Keratinocyte (primary cell): ENCODE results near the gene TTLL5. TPM values are rescaled to one million over a fixed set of nuclear protein-coding genes. Genes with fewer than 3 reads are reported as not detected.
A peak's percentile ranks its signal among the peaks of the same experiment; 100 is the strongest.

ENCODE experiments used
- DNase-seq: peaks from one replicate; pipeline ENCODE4 v3.0.0-alpha.2; 2011; ENCODE audit warnings: low read depth, missing footprints, low spot score
- FAIRE-seq: peaks from 2 replicates; lab custom pipeline; 2011; peaks lifted over from hg19 to GRCh38; lab: Jason Lieb, UNC
- H2AFZ ChIP-seq: 2 replicates; pipeline ENCODE4 v1.6.0; 2012; ENCODE audit warnings: low read length, control low read depth, inconsistent platforms; ENCODE audit not compliant: control insufficient read depth
- H3K27ac ChIP-seq: 2 replicates; pipeline ENCODE4 v1.5.1; 2011; ENCODE audit warnings: low read length; ENCODE audit not compliant: control insufficient read depth, insufficient read depth
- H3K27me3 ChIP-seq: 3 replicates; pipeline ENCODE4 v1.6.0; 2011; ENCODE audit warnings: low read length; ENCODE audit not compliant: control insufficient read depth, insufficient read depth; ENCODE audit errors: extremely low read depth
- H3K36me3 ChIP-seq, 2 experiments: 2 replicates in 1 of 2; 3 replicates in 1 of 2; pipeline ENCODE4 v1.5.1; 2011; ENCODE audit warnings: low read length in 2 of 2, mild to moderate bottlenecking in 1 of 2; ENCODE audit not compliant: control insufficient read depth in 2 of 2, insufficient read depth in 2 of 2; ENCODE audit errors: extremely low read depth in 1 of 2
- H3K4me1 ChIP-seq: 3 replicates; pipeline ENCODE4 v1.5.1; 2011; ENCODE audit warnings: low read length; ENCODE audit not compliant: control insufficient read depth, insufficient read depth; ENCODE audit errors: extremely low read depth
- H3K4me2 ChIP-seq: 3 replicates; pipeline ENCODE4 v1.6.0; 2011; ENCODE audit warnings: low read depth, low read length; ENCODE audit not compliant: control insufficient read depth, insufficient read depth; ENCODE audit errors: extremely low read depth
- H3K4me3 ChIP-seq, 3 experiments: fragments of 200-600 bp in 1 of 3; sonication (generic) in 1 of 3; 2 replicates in 2 of 3; 3 replicates in 1 of 3; pipeline ENCODE4 v1.5.1; 2011 to 2016; ENCODE audit warnings: low read length in 3 of 3, mild to moderate bottlenecking in 3 of 3, control low read depth in 2 of 3, inconsistent platforms in 1 of 3, low read depth in 1 of 3, mixed read lengths in 1 of 3, mixed run types in 1 of 3, moderate library complexity in 1 of 3; ENCODE audit not compliant: control insufficient read depth in 2 of 3, insufficient read depth in 2 of 3; ENCODE audit errors: extremely low read depth in 1 of 3
- H3K79me2 ChIP-seq: 2 replicates; pipeline ENCODE4 v1.6.0; 2012; ENCODE audit warnings: low read length; ENCODE audit not compliant: control insufficient read depth, insufficient read depth
- H3K9ac ChIP-seq: 3 replicates; pipeline ENCODE4 v1.6.0; 2011; ENCODE audit warnings: low read length; ENCODE audit not compliant: control insufficient read depth, insufficient read depth; ENCODE audit errors: extremely low read depth
- H3K9me1 ChIP-seq: 3 replicates; pipeline ENCODE4 v1.6.0; 2011; ENCODE audit warnings: low read length; ENCODE audit not compliant: control insufficient read depth, insufficient read depth; ENCODE audit errors: extremely low read depth
- H3K9me3 ChIP-seq: 2 replicates; pipeline ENCODE4 v1.5.1; 2012; ENCODE audit warnings: low read depth, low read length; ENCODE audit not compliant: control insufficient read depth
- H4K20me1 ChIP-seq: 3 replicates; pipeline ENCODE4 v1.6.0; 2011; ENCODE audit warnings: low read length; ENCODE audit not compliant: control insufficient read depth, insufficient read depth; ENCODE audit errors: extremely low read depth
- EZH2 ChIP-seq: IDR thresholded peaks from one replicate; pipeline ENCODE4 v1.6.1; 2012; ENCODE audit warnings: inconsistent platforms, mild to moderate bottlenecking, low read length, moderate library complexity
- dilution Hi-C: fragments of 300-500 bp; cut with MboI; formaldehyde crosslinking; loops from one replicate; pipeline ENCODE4 v1.7.0; 2020; ENCODE audit warnings: low sequenced_read_pairs; ENCODE audit not compliant: extremely low pct_ligation_motif_present
- polyA plus RNA-seq, 5 experiments: library from polyadenylated mRNA; depleted of rRNA in 3 of 5; stranded (reverse) in 3 of 5; stranded (forward) in 1 of 5; unstranded in 1 of 5; fragments of >200 nt; gene quantifications; 1 replicate in 1 of 5; 2 replicates in 3 of 5; 3 replicates in 1 of 5; pipeline versions ENCODE4 v1.2.1 to v1.2.3, GENCODE V29; 2011 to 2012; ENCODE audit warnings: missing spikeins in 2 of 5, low read depth in 1 of 5, low replicate concordance in 1 of 5
- TF ChIP-seq, protein P1 (sequence below), 3 experiments: IDR thresholded peaks in 1 of 3; conservative IDR thresholded peaks in 1 of 3; optimal IDR thresholded peaks in 1 of 3; 2 replicates in 2 of 3; 3 replicates in 1 of 3; pipeline versions ENCODE3 to v1.5.1; 2011; ENCODE audit warnings: low read length in 3 of 3, mild to moderate bottlenecking in 3 of 3, moderate library complexity in 2 of 3, control low read depth in 1 of 3, inconsistent platforms in 1 of 3; ENCODE audit not compliant: insufficient read depth in 2 of 3; ENCODE audit errors: extremely low read depth in 1 of 3

Gene TTLL5
- polyA plus RNA-seq, 1 donor (not counting 4 experiments of a cell fraction or from before 2014, with no cell fraction given), result 20.7 TPM

GRCh38 chr14:75831455-75831854, 170.4 kb downstream of the TTLL5 start:
- no peak for FAIRE-seq
- no peak for DNase-seq
- H3K4me3 ChIP-seq, result no peak overlapping the region
- no peaks in the 10 kb centered on the region for H3K9me1 ChIP-seq
- H3K4me1 ChIP-seq, result peaks cover 10% of the 10 kb centered on the region
- H3K27ac ChIP-seq, result no peak overlapping the region
- H3K79me2 ChIP-seq, result no peaks in the 10 kb centered on the region
- no peaks in the 10 kb centered on the region for H3K36me3 ChIP-seq
- H2AFZ ChIP-seq, result no peak overlapping the region
- dilution Hi-C loops, result no loop called here
- H3K27me3 ChIP-seq, result no peaks in the 10 kb centered on the region
- no peaks in the 10 kb centered on the region for H4K20me1 ChIP-seq
- peak overlapping the region; percentile 33 for H3K4me2 ChIP-seq
- TF ChIP-seq EZH2, result no peak
- TF ChIP-seq, protein P1, sequence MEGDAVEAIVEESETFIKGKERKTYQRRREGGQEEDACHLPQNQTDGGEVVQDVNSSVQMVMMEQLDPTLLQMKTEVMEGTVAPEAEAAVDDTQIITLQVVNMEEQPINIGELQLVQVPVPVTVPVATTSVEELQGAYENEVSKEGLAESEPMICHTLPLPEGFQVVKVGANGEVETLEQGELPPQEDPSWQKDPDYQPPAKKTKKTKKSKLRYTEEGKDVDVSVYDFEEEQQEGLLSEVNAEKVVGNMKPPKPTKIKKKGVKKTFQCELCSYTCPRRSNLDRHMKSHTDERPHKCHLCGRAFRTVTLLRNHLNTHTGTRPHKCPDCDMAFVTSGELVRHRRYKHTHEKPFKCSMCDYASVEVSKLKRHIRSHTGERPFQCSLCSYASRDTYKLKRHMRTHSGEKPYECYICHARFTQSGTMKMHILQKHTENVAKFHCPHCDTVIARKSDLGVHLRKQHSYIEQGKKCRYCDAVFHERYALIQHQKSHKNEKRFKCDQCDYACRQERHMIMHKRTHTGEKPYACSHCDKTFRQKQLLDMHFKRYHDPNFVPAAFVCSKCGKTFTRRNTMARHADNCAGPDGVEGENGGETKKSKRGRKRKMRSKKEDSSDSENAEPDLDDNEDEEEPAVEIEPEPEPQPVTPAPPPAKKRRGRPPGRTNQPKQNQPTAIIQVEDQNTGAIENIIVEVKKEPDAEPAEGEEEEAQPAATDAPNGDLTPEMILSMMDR (optimal IDR thresholded peaks at IDR 0.05 in 1 of 3, IDR thresholded peaks at IDR 0.05 in 1 of 3, conservative IDR thresholded peaks at IDR 0.05 in 1 of 3; ENCODE audit: extremely low read depth in 1 of 3, insufficient read depth in 2 of 3, low read length in 3 of 3), result no peak
- H3K9me3 ChIP-seq, result no peaks in the 10 kb centered on the region
- no peak overlapping the region for H3K9ac ChIP-seq

DNA sequence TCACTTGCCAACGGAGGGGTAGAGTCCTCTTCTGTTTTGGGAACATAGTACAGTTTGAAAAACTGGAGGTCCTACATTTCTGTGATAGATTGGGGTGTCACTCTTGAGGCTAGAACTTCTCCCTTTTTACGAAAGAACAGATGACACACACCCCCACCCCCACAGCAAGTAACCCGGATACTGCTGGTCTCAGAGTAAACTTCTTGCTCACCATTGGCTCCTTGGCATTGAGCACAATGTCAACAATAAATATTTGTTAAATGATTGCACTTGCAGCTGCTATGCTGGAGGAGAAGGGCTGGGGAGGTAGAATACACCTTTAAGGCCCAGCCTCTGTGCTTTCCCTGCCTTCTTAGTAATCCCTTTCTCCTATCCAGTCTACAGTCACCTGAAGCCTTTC, 170.9 kb downstream of the TTLL5 start:
- Histone ChIP-seq H3K27ac (no peak overlapping the region), H4K20me1 (no peaks in the 10 kb centered on the region), H3K9me3 (no peaks in the 10 kb centered on the region), H3K79me2 (no peaks in the 10 kb centered on the region), H3K4me3 (no peak overlapping the region), H3K4me2 (no peak overlapping the region), H2AFZ (no peak overlapping the region), H3K27me3 (no peaks in the 10 kb centered on the region), H3K4me1 (peaks cover 5% of the 10 kb centered on the region), H3K9me1 (no peaks in the 10 kb centered on the region), H3K9ac (no peak overlapping the region), H3K36me3 (no peaks in the 10 kb centered on the region)
- TF ChIP-seq, protein P1 (optimal IDR thresholded peaks at IDR 0.05 in 1 of 3, IDR thresholded peaks at IDR 0.05 in 1 of 3, conservative IDR thresholded peaks at IDR 0.05 in 1 of 3; ENCODE audit: extremely low read depth in 1 of 3, insufficient read depth in 2 of 3, low read length in 3 of 3), result no peak
- dilution Hi-C loops, result no loop called here
- no peak for DNase-seq
- FAIRE-seq, result no peak
